Measurements from ENCODE around the gene GALNT2.
A peak's percentile ranks its signal among the peaks of the same experiment; 100 is the strongest.

The GALNT2 gene

DNA sequence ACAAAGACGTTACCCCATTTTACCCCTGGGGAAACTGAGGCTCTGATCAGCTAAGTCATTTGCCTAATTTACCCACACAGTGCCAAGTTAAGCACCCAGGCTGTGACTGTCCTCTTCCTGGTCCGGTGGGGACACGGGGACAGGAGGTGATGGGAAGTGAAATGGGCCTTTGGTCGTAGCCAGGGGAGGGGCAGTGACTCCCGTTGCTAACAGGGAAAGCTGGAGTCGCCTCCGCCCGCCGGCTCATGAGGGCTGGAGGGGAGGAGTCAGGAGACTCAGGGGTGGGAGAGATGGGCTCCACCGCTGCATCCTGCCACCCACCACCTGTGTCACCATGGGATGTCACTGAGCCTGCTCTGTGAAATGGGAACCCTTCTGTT lies 219.8 kb downstream of the GALNT2 start:
- DNase-seq: no peak

- no peak for DNase-seq
Measured at GRCh38 chr1:230287674-230288315, 220.8 kb downstream of the GALNT2 start.

DNA sequence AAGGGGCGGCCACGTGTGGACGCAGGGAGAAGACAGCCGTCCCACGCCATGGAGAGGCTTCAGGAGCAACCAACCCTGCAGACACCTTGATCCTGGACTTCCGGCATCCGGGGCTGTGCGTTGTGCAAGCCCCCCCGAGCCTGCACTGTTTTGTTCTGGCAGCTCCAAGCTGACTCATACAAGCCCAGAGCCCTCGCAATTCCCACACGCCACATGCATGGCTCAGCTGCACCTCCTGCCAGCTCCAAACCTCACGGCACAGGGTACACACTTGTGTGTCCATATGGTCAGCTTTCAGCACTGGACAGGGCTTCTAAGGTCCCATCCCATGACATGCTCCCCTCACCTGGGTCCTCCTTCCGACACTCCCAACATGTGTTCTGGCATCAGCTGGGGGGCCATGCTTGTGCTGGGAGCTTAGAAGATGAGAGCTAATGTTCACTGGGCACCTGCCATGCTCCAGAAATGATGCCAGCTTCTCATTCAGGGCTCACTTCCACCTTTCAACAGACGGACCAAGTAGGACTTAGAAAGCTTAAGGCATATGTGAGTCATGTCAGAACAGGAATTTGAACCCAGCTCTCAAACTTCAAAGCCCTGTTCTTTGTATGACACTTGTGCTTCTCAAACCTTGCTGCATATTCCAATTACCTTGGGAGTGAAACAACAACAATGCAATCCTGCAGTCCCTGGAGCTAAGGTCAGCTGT lies 221.8 kb downstream of the GALNT2 start:
- DNase-seq: no peak

GRCh38 chr1:230289350-230289644 lies 222.3 kb downstream of the GALNT2 start:
- no peak for DNase-seq

GRCh38 chr1:230291731-230292620 lies 224.9 kb downstream of the GALNT2 start:
- DNase-seq: peak; percentile 70

- DNase-seq: no peak
Measured at GRCh38 chr1:230292689-230293389, 225.8 kb downstream of the GALNT2 start.

- DNase-seq: no peak
Measured at GRCh38 chr1:230293390-230293700, 226.3 kb downstream of the GALNT2 start.

- no peak for DNase-seq
Measured at GRCh38 chr1:230295367-230295766, 228.3 kb downstream of the GALNT2 start.

- no peak for DNase-seq
Measured at GRCh38 chr1:230299191-230300006, 232.4 kb downstream of the GALNT2 start.

DNA sequence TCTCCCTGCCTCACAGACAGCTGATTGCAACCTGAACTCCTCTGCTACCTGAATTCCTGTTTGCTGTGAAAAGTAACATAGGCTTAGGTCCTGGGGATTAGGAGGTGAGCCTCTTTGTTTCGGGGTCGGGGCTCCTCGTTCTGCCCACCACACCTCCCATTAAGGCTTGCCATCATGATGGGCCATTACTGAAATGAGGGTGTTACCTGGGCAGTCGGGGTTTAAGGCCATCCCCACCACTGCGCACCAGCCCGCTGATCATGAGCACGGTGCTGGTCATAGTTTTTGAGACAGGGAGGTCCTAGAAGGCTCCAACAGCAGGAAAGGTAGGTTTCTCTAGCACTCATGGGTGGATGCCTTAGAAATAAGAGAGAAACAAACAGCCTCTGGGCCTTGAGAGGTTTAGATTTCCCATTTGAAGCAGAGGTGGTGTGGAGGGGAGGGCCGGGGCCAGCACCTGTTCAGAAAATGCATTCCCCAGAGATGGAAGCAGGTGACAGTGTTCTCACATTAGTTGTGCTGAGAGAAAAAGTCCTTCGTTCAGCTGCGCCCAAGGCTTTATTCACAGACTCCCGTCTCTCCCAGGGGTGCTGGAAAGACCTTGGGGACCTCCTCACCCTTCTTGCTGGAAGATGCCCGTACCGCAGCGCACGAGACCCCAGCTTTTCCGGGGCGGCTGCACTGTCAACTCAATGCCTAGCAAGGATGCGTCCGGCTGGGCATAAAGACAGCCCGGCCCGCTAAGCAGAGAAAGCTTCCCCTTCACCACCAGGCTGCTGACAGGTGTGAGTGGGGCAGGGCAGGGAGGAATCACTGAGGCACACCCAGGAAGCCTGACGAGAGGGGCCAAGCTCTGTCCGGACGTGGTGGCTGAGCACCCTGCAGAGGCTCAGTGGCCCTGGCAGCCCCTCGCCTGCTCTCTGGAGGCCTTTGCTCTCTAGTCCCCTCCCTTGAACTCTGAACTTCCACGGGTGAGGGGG lies 233.6 kb downstream of the GALNT2 start:
- peak; percentile 43 for DNase-seq

- no peak for DNase-seq
Measured at GRCh38 chr1:230301322-230301721, 234.3 kb downstream of the GALNT2 start.

DNA sequence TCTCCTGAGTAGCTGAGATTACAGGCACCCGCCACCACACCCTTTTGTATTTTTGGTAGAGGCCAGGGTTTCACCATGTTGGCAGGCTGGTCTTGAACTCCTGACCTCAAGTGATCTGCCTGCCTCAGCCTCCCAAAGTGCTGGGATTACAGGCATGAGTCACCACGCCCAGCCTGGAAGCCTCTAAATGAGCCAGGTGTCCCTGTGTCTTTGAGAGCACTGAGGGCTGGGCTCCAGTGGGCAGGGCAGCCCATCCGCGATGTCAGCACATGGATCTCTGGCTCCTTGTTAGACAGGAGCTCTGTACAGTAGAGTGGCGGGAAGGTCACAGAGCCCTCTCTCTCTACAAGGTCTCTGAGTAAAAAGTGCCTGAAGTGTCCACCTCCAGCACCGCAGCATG lies 234.8 kb downstream of the GALNT2 start:
- no peak for DNase-seq

DNA sequence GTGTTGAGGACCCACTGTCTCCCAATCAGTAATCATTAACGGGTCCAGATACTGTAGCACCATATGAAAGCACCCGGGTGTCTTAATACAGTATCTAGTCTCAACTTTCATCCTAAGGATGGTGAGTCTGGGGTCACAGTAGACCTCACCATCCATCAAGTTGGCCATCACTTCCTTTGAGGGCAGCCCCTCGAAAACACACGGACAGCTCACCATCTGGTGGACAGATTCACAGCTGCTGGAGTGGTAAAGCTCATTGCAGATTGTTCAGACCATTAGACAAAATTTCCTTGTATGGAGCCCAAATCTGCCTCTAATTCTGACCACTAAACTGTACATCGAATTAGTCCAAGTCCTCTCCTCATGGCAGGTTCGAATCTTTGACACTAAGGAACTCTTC lies 236.0 kb downstream of the GALNT2 start:
- no peak for DNase-seq

DNA sequence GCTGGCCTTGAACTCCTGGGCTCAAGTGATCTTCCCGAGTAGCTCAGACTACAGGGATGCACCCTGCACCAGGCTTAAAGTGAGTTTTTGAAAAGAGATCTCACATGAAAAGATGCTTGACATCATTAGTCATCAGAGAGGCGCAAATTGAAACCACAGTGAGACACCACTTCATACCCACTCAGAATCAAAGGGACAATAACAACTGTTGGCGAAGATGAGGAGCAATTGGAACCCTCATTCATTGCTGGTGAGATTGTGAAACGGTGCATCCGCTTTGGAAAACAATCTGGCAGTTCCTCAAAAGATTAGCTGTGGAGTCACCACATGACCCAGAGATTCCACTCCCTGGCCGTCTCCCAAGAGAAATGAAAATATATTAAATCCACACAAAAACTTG lies 236.8 kb downstream of the GALNT2 start:
- no peak for DNase-seq

- DNase-seq: no peak
Measured at GRCh38 chr1:230306169-230306568, 239.1 kb downstream of the GALNT2 start.

DNA sequence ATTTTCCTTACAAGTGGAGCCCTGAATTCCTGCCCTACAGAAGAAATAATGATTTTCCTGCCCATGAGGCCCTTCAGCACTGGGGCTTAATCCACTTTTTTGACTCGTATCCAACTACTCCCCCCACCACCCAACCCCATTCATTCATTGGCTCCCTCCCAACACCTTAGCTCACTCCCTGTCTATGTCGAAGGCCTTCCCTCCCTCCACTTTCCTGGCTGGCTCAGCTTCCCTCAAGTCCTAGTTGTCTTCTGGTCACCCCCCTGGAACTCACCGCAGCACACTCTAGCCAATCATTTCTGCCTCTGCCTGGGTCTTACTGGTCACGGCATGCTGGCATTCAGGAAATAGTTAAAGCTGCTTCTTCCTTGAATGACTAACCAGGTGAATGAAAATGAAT lies 240.2 kb downstream of the GALNT2 start:
- no peak for DNase-seq

DNA sequence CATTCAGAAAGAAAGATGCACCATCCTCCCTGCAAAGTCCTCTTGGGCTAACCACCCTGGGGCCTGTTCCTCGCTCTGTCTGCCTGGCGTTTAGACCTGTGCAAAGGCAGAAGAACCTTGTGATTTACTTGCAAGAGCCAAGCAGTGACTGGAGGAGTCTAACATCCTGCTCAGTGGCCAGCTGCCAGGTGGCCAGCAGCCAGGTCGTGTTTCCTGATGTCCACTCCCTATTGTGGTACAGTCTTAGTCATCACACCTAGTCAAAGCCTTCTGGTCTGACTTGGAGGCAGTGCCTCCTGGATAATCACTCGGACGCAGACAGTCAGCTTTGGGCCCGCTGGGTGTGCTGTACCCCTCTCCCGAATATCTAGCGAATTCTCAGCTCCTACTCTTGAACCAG lies 241.0 kb downstream of the GALNT2 start:
- DNase-seq: no peak

GRCh38 chr1:230308821-230309220 lies 241.8 kb downstream of the GALNT2 start:
- no peak for DNase-seq

GRCh38 chr1:230309646-230310177 lies 242.7 kb downstream of the GALNT2 start:
- DNase-seq: no peak

GRCh38 chr1:230310381-230311163 lies 243.5 kb downstream of the GALNT2 start:
- DNase-seq: peak; percentile 53

Measured in CD4-positive, alpha-beta T cell treated with Interleukin-15 for 1 hour (primary cell).